ENCODE data around the gene SPATA2.

DNA sequence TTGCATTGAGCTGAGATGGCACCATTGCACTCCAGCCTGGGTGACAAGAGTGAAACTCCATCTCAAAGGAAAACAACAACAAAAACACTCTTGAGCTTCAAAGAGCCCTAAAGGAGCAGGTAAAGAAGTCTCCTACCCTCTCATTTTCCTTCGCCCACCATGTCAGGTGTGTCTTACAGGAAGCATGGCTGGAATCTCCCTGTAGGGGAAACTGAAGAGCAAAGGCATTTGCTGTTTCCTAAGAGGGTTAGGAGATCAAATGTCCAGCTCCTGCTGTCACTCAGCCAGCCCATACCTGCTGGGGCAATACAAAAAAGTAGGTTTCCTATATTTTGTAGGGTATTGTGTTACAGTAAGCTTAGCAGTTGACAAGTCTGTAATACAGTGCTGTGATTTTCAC lies 43.3 kb downstream of the SPATA2 start:
- TF ChIP-seq, protein P1, sequence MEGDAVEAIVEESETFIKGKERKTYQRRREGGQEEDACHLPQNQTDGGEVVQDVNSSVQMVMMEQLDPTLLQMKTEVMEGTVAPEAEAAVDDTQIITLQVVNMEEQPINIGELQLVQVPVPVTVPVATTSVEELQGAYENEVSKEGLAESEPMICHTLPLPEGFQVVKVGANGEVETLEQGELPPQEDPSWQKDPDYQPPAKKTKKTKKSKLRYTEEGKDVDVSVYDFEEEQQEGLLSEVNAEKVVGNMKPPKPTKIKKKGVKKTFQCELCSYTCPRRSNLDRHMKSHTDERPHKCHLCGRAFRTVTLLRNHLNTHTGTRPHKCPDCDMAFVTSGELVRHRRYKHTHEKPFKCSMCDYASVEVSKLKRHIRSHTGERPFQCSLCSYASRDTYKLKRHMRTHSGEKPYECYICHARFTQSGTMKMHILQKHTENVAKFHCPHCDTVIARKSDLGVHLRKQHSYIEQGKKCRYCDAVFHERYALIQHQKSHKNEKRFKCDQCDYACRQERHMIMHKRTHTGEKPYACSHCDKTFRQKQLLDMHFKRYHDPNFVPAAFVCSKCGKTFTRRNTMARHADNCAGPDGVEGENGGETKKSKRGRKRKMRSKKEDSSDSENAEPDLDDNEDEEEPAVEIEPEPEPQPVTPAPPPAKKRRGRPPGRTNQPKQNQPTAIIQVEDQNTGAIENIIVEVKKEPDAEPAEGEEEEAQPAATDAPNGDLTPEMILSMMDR (IDR thresholded peaks at IDR 0.05; ENCODE audit: low read length), result no peak
- no peak for TF ChIP-seq EZH2 (optimal IDR thresholded peaks at IDR 0.05; ENCODE audit: low read depth, low read length)
